Measurements from ENCODE around the gene TFF2. TPM values are rescaled to one million over a fixed set of nuclear protein-coding genes. Genes with fewer than 3 reads are reported as not detected.

The TFF2 gene
- total RNA-seq, 1 donor from 2014 or later = not detected

- DNase-seq = no peak
Observed at GRCh38 chr21:42305707-42306147, 45.1 kb downstream of the TFF2 start.

DNA sequence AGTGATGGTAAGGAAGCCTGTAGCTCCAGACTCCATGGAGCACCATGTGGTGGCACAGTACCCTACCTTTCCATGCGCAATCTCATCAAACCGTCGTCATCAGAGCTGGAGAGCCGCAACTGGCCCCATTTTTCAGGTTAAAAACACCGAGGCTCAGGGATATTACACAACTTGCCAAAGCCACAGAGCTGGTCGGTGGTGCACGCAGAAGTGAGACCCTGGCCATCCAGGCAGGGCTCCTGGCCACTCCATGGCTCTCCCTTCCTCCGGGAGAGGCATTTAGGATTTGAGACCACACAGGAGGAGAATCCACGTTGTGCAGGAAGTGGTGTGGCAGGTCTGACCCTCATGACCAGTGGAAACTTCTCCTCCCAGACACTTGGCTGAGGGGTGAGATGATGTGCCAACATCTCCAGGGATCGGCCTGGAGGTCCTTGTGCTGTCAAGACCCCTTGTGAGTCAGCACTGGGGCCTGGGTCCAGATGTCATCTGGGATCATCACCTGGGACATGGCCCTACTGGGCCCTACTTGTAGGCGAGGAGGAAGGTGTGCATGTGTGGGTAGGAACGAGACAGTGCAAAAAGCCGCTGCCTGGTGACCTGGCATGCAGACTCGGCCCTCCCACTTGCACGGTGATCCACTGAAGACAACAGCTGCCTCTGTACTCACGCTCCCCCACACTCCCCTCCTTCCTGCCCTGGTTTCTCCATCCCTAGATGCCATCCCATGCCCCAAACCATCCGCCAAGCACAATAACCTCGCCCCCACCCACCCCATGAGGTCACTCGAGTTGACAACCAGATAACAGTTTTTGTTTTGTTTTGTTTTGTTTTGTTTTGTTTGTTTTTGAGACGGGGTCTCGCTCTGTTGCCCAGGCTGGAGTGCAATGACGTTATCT, 46.0 kb downstream of the TFF2 start:
- DNase-seq = no peak

GRCh38 chr21:42303443-42303842, 47.4 kb downstream of the TFF2 start:
- no peak for DNase-seq

GRCh38 chr21:42302794-42303193, 48.0 kb downstream of the TFF2 start:
- no peak for DNase-seq

GRCh38 chr21:42302076-42302650, 48.6 kb downstream of the TFF2 start:
- DNase-seq = no peak

- DNase-seq = no peak
Observed at GRCh38 chr21:42301371-42302075, 49.3 kb downstream of the TFF2 start.

DNA sequence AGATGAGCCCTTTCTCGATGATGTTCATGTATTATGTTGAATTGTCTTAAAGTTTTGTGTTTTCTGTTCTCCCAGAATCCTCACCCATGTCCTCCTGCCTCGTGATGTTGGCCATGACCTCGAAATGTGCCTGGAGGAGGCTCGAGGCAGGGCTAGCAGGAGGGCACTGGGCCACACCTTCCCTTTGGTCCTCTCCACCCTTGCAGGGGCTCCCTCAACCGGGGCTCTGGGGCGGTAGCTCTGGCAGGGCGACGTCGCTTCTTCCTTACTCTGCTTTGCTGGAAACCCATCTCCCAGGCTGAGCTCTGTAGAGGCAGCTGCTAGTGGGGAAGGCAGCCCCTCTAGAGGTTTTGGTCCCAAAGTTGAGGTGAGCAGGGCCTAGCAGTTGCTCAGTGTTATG, 49.8 kb downstream of the TFF2 start:
- no peak for DNase-seq

- DNase-seq = no peak
Observed at GRCh38 chr21:42300045-42300583, 50.7 kb downstream of the TFF2 start.

- DNase-seq = no peak
Observed at GRCh38 chr21:42299324-42300044, 51.3 kb downstream of the TFF2 start.

GRCh38 chr21:42298657-42299056, 52.1 kb downstream of the TFF2 start:
- no peak for DNase-seq

- DNase-seq = no peak
Observed at GRCh38 chr21:42298237-42298636, 52.6 kb downstream of the TFF2 start.

DNA sequence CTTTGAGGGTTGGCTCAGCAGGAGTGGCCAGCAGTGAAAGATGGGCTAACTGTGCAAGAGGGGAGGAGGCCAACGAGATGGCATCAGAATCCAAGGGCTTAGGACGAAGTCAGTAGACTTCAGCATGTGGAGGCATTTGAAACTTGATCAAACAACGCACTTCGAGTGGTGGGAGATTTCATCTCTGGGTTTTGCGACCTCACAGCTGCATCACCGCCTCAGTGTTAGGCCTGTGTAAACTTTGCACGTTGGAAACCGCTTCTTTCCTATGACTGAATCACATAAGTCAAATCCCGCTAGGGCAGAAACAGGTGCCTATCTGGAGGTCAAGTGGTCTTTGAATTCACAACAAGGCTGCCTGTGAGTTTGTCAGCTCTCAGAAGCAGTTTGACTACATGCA, 53.4 kb downstream of the TFF2 start:
- no peak for DNase-seq

GRCh38 chr21:42296501-42296900, 54.3 kb downstream of the TFF2 start:
- DNase-seq = no peak

Other genes starting within 250 kb of the TFF2 start
- 19.2 TPM for gene ABCG1, start 131.9 kb downstream of the TFF2 start, total RNA-seq
- 5.1 TPM for gene TFF3, start 35.6 kb downstream of the TFF2 start, total RNA-seq
- gene TFF1, start 15.5 kb upstream of the TFF2 start, total RNA-seq = not detected
- gene TMPRSS3, start 45.1 kb upstream of the TFF2 start, total RNA-seq = 0.30 TPM
- gene UBASH3A, start 52.9 kb upstream of the TFF2 start, total RNA-seq = 0.20 TPM
- gene RSPH1, start 145.2 kb upstream of the TFF2 start, total RNA-seq = 0.39 TPM
- gene SLC37A1, start 162.9 kb upstream of the TFF2 start, total RNA-seq = 3.9 TPM